ENCODE measurements around the gene SEC23IP.

SEC23IP gene

GRCh38 chr10:119945805-119946204 lies 53.3 kb downstream of the SEC23IP start:
- DNase-seq: no peak

- no peak for DNase-seq
These were observed 54.8 kb downstream of the SEC23IP start for GRCh38 chr10:119947300-119947699.

GRCh38 chr10:119957451-119957850 lies 64.9 kb downstream of the SEC23IP start:
- no peak for DNase-seq

DNA sequence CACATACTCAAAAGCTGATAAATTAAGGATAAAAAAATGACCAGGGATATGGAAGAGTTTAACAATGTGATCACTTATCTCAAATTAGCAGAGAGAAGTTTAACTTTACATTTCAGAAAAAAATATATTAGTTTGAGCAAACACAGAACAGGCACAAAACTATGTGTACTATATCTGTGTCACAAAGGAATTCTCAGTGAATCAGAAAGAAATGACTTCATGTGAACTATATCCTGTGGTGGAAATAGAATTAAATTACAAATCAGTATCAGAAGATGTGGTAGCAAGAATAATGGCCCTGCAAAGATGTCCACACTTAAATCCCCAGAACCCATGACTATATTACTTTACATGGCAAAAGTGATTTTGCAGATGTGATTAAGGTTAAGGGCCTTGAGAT lies 70.3 kb downstream of the SEC23IP start:
- no peak for DNase-seq

- no peak for DNase-seq
These were observed 74.5 kb downstream of the SEC23IP start for GRCh38 chr10:119967066-119967465.

DNA sequence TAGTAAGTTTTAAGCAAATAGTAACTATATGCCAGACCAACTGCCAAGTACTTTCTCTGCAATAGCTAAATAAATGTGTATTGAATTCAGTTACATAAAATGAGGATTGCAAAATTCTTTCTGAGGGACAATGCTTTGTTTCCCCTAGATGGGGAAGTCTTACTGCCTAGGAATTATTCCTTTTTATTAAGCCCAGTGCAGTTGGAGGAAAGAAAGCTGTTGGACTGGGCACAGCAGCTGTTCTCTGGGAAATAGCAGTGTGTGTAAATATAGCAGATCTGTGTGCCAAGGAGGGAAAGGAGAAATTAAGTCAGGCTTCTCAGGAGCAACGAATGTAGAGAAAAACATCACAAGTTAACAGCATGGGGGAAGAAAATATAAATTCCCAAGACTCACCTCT lies 77.1 kb downstream of the SEC23IP start:
- DNase-seq: no peak

DNA sequence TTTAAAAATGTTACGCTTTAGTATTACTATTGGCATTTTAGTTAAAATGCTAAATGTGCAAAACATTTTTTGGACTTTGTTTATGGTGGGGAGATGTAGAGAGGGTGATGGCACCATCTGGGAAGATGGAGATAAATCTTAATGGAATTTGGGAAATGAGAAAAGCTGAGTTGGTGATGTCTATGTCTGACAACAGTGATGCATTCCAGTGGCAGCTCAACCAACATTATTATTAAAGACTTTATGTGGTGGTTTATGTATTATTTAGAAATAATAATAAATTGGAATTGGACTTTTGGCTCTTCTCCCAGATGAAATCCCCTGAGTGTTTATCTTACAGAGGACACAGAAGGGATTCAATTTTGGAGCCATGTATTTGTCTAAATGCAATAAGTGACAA lies 77.6 kb downstream of the SEC23IP start:
- DNase-seq: no peak

DNA sequence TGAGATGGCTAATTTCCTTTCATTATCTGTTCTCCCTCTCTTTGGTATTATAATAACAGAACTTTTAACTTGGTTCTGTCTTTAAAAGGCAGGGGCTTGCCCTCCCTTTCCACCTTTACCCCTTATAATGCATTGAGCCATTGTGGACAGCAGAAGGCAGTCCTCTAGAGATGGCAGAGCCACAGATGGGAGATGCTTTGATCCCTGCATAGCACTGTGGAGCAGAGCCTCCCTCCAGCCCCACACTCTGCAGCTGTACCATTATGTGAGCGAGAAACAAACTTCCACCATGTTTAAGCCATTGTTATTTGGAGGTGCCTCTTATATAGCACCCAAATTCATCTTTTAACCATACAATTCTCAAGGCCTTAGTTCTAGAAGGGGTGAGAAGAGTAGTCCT lies 78.4 kb downstream of the SEC23IP start:
- no peak for DNase-seq

- no peak for DNase-seq
These were observed 80.8 kb downstream of the SEC23IP start for GRCh38 chr10:119973281-119973680.

GRCh38 chr10:119976421-119976820 lies 83.9 kb downstream of the SEC23IP start:
- no peak for DNase-seq

DNA sequence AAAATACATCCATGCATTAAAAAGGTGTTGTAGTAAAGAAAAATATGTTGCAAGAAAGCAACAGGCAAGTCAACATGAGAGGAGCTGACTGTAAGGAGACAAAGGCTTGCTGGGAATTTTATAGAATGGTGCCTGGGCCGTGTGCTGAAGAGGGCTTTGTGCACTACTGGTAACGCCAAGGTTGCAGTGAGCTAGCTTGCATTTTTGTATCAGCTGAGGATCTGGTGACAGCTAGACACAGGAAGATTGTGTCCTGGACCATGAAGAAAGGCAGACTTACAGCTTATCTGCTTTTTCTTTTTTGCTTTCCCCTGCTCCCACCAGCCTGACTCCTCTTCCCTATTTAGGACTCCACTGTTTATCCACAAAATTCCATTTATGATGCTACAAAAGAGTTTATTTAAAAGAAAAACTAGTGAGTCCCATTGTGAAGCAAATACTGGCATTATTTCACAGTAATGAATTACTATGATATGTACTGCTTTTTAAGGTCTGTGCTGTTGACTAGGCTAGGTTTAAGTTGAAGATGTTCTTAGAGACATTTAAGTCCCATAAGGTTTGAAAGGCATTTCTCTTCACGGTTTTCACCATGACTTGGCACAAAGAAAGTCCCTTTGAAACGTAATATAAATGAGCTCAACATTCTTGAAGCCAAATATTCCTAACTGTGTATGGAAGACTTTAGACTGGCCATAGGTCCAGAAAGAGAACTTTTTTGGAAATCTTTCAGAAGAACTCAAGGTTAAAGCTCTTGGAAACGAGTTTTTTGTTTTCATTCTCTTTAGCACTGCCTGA lies 88.6 kb downstream of the SEC23IP start:
- DNase-seq: no peak

GRCh38 chr10:119981826-119982225 lies 89.3 kb downstream of the SEC23IP start:
- no peak for DNase-seq

DNA sequence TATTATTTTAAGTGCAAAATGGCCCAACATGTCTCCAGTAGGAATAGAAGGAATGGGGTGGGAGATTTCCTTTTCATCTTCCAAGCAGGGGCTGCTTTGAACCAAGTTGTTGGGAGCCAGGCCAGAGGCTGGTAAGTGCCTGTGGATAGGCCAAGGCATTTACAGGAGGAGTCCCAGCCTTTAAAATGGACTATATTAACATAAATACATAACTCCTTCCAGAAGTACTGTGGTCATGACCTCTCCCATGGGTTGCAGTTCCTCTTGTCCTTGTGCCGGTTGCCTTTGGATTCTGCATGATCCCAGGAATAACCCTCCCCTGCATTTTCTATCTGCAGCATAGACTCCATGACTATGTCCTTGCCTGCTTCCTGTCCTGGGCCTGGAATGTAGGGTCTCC lies 95.8 kb downstream of the SEC23IP start:
- no peak for DNase-seq

DNA sequence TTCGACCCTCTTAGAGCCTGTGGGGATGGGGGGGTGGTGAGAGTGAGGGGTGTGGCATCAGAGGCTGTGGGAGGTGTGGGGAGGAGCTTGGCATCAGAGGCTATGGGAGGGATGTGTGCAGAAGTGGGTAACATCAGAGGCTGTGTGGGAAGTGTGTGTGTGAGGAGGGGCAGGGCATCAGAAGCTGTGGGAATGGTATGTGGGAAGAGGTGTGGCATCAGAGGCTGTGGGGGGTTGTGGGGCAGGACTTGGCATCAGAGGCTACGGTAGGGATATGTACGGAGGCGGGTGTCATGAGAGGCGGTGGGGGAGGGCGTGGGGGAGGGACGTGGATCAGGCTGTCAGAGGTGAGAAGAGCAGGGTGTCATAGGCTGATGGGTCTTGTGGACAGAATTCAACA lies 97.4 kb downstream of the SEC23IP start:
- no peak for DNase-seq

DNA sequence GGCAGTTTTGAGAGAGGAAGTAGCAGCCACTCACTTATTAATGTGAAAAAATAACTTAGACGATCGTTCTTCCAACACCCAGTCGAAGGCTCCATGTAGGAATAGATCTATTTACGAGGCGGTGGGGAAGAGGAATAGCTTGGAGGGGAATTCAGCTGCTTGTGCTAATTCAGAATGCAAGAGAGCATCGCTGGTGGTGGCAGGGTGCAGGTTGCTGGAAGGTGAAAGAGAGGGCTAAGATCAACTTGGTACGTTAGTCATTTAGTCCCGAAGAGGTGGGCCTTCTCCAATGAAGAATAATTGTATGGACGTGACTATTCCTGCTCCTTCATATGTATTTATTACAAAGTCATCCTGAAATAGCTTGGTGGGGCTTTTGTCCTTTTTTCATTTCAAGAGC lies 98.5 kb downstream of the SEC23IP start:
- no peak for DNase-seq

DNA sequence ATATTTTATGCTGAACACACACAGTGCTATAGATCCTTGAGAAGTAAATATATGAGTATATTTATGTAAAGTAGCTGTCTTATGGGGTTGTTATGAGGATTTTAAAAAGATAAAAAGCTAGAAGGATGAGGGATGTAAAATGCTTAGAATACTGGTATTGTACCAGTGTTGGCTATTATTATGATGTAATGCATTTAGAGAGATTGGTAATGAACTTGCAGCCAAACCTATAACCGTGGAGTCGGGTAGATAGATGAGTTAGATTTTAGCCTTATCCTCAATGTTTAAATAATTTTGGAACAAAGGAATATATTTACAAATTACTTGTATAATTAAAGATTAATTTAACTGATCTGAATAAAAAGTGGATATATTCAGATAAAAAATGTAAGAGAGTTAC lies 99.3 kb downstream of the SEC23IP start:
- DNase-seq: no peak

All from kidney glomerular epithelial cell (primary cell).